K562 (cell line): ENCODE measurements around the gene ACER1. TPM values are rescaled to one million over a fixed set of nuclear protein-coding genes. Genes with fewer than 3 reads are reported as not detected.

Experiments
- ATAC-seq: fragments of 200-7000 bp; cut with Tn5 transposase; 3 replicates; pipeline ENCODE4 v1.9.1; 2020; ENCODE audit warnings: moderate library complexity
- BruUV-seq: library from RNA; stranded (reverse); fragments of 400-500 nt; replicated peaks from 2 replicates; lab custom pipeline; 2021; lab: Mats Ljungman, UMichigan
- CTCF ChIA-PET: fragments of 300-600 bp; formaldehyde crosslinking; extraction: SDS; loops from one replicate; lab custom pipeline; 2021; ENCODE audit warnings: low intra/inter-chr PET ratio; lab: Yijun Ruan, JAX
- POLR2A ChIA-PET: fragments of 300-600, 350-650 bp; sonication (Branson Sonifier 250); formaldehyde crosslinking; extraction: SDS; loops from one replicate; lab custom pipeline; 2021; ENCODE audit warnings: antibody characterized with exemption, inconsistent platforms; lab: Yijun Ruan, JAX
- DNase-seq, 4 experiments: peaks; one replicate each; pipeline versions ENCODE4 v3.0.0 to v3.0.0-alpha.2; 2011 to 2018; ENCODE audit warnings: low spot score in 3 of 4, mixed read lengths in 3 of 4; ENCODE audit errors: extremely low read depth in 1 of 4
- FAIRE-seq: peaks from 2 replicates; lab custom pipeline; 2011; peaks lifted over from hg19 to GRCh38; lab: Jason Lieb, UNC
- H2AFZ ChIP-seq: 2 replicates; pipeline ENCODE4 v1.6.0; 2011; ENCODE audit warnings: low read depth, low read length, control low read depth, inconsistent platforms
- H3K27ac ChIP-seq: fragments of 200-600 bp; 3 replicates; pipeline ENCODE4 v1.8.0; 2011; ENCODE audit warnings: low read depth, mild to moderate bottlenecking, control low read depth, inconsistent platforms, low read length, moderate library complexity, mixed read lengths; ENCODE audit errors: extremely low read depth
- H3K27me3 ChIP-seq, 2 experiments: fragments of 300-600 bp in 1 of 2; 2 replicates in 1 of 2; 3 replicates in 1 of 2; pipeline versions ENCODE4 v1.6.0 to v1.8.0; 2011; ENCODE audit warnings: inconsistent platforms in 2 of 2, low read length in 2 of 2, mild to moderate bottlenecking in 1 of 2, mixed read lengths in 1 of 2, moderate library complexity in 1 of 2; ENCODE audit not compliant: control insufficient read depth in 2 of 2, insufficient read depth in 2 of 2
- H3K36me3 ChIP-seq: fragments of 300-600 bp; 3 replicates; pipeline ENCODE4 v1.8.0; 2011; ENCODE audit warnings: mild to moderate bottlenecking, low read length, inconsistent platforms; ENCODE audit not compliant: control insufficient read depth, insufficient read depth
- H3K4me1 ChIP-seq, 2 experiments: fragments of 200-600 bp in 1 of 2; replicated peaks in 1 of 2; 2 replicates in 1 of 2; 3 replicates in 1 of 2; pipeline versions ENCODE4 v1.5.1 to v1.8.0; 2011; ENCODE audit warnings: inconsistent platforms in 2 of 2, low read length in 2 of 2, mild to moderate bottlenecking in 1 of 2, mixed read lengths in 1 of 2, moderate library complexity in 1 of 2; ENCODE audit not compliant: control insufficient read depth in 2 of 2, insufficient read depth in 2 of 2
- H3K4me2 ChIP-seq: 2 replicates; pipeline ENCODE4 v1.6.1; 2011; ENCODE audit warnings: low read length, control low read depth, inconsistent platforms, mixed read lengths; ENCODE audit not compliant: insufficient read depth
- H3K4me3 ChIP-seq: fragments of 200-600 bp; sonication (generic), shearing (Covaris generic); 2 replicates; pipeline ENCODE4 v1.5.1; 2016; ENCODE audit warnings: control low read depth, inconsistent platforms
- H3K79me2 ChIP-seq: fragments of 200-600 bp; 3 replicates; pipeline ENCODE4 v1.8.0; 2011; ENCODE audit warnings: low read length, inconsistent platforms; ENCODE audit not compliant: control insufficient read depth, insufficient read depth
- H3K9ac ChIP-seq, 2 experiments: 2 replicates each; pipeline versions ENCODE4 v1.6.0 to v1.6.1; 2011; ENCODE audit warnings: low read depth in 2 of 2, low read length in 2 of 2, control low read depth in 1 of 2, inconsistent platforms in 1 of 2, mild to moderate bottlenecking in 1 of 2, mixed read lengths in 1 of 2; ENCODE audit not compliant: insufficient read depth in 1 of 2
- H3K9me1 ChIP-seq: one replicate; pipeline ENCODE4 v1.6.0; 2011; ENCODE audit warnings: inconsistent platforms, mild to moderate bottlenecking, low read length, moderate library complexity; ENCODE audit not compliant: control insufficient read depth, insufficient read depth
- H3K9me3 ChIP-seq: replicated peaks from 2 replicates; pipeline ENCODE4 v1.5.1; 2011; ENCODE audit warnings: low read depth, low read length, inconsistent platforms; ENCODE audit not compliant: control insufficient read depth, insufficient read depth
- H4K20me1 ChIP-seq: replicated peaks from 2 replicates; pipeline ENCODE4 v1.6.1; 2011; ENCODE audit warnings: low read length, inconsistent platforms, mixed read lengths; ENCODE audit not compliant: control insufficient read depth, insufficient read depth
- CBFA2T3 ChIP-seq: fragments of 450-650 bp; IDR thresholded peaks from 2 replicates; pipeline ENCODE4 v1.6.1; 2017
- CBX3 ChIP-seq, 2 experiments: IDR thresholded peaks; 1 replicate in 1 of 2; 2 replicates in 1 of 2; pipeline ENCODE4 v1.6.1; 2012; ENCODE audit warnings: inconsistent platforms in 2 of 2, low read length in 2 of 2, borderline replicate concordance in 1 of 2, control low read depth in 1 of 2
- NFIX ChIP-seq: fragments of 250-450 bp; sonication (Bioruptor Pico); IDR thresholded peaks from 2 replicates; pipeline ENCODE4 v1.4.0; 2020; ENCODE audit warnings: low read depth, mild to moderate bottlenecking, moderate library complexity
- SRSF9 ChIP-seq: fragments of 200-400 bp; formaldehyde crosslinking; IDR thresholded peaks from 2 replicates; pipeline ENCODE4 v1.6.1; 2017; ENCODE audit warnings: low read depth, low read length, borderline replicate concordance
- TAF15 ChIP-seq: fragments of 200-400 bp; formaldehyde crosslinking; IDR thresholded peaks from 2 replicates; pipeline ENCODE4 v1.6.1; 2017; ENCODE audit warnings: mild to moderate bottlenecking, low read depth, low read length, moderate library complexity
- TRIM28 ChIP-seq: fragments of 450-650 bp; IDR thresholded peaks from 2 replicates; pipeline ENCODE4 v1.6.1; 2017
- ZKSCAN1 ChIP-seq: fragments of 150-350 bp; IDR thresholded peaks from 2 replicates; pipeline ENCODE4 v1.6.1; 2016; ENCODE audit warnings: low read depth, low read length
- ZNF324 ChIP-seq: fragments of 250-450 bp; sonication (Bioruptor Pico); IDR thresholded peaks from 2 replicates; pipeline ENCODE4 v1.4.0; 2020; ENCODE audit warnings: mild to moderate bottlenecking
- WGBS: fragments of 100-300 bp; shearing (Covaris generic); methylation state at CpG from one replicate; pipeline ENCODE4 v1.1.6; 2016; ENCODE audit warnings: low coverage, mixed read lengths; ENCODE audit not compliant: insufficient coverage; ENCODE audit errors: missing lambda C conversion rate; 5-methylcytosine and 5-hydroxymethylcytosine counted together
- in situ Hi-C: fragments of 300-500 bp; cut with MboI; formaldehyde crosslinking; loops from 4 replicates; pipeline ENCODE4 v1.15.0; 2018; ENCODE audit warnings: inconsistent platforms, mixed read lengths
- intact Hi-C: fragments of 100-400 bp; cut with micrococcal nuclease; formaldehyde crosslinking; loops from 2 replicates; pipeline ENCODE4 v1.14.2; 2022
- polyA plus RNA-seq, 8 experiments: library from polyadenylated mRNA; depleted of rRNA in 4 of 8; stranded (reverse) in 5 of 8; unstranded in 3 of 8; fragments of >200 nt; fragmentation: Nextera tagmentation in 2 of 8; fragmentation: Illumina TruSeq in 1 of 8; extraction: Ambion mirVana in 2 of 8; extraction: Trizol in 1 of 8; gene quantifications; 2 replicates each; pipeline versions ENCODE4 v1.2.1 to v1.2.3, GENCODE V29; 2011 to 2014; ENCODE audit warnings: inconsistent platforms in 1 of 8, missing spikeins in 1 of 8
- total RNA-seq, 7 experiments: library from RNA; depleted of rRNA in 6 of 7; stranded (reverse); fragments of >200 nt in 6 of 7; fragmentation: Illumina TruSeq in 2 of 7; extraction: Trizol in 2 of 7; gene quantifications; 2 replicates each; pipeline versions ENCODE4 v1.2.1 to v1.2.3, GENCODE V29; 2011 to 2021; ENCODE audit warnings: low replicate concordance in 1 of 7
- TF ChIP-seq, protein P1 (sequence below): fragments of 450-650 bp; formaldehyde crosslinking; IDR thresholded peaks from 2 replicates; pipeline ENCODE4 v1.4.0; 2022; ENCODE audit warnings: mild to moderate bottlenecking, moderate library complexity
- TF ChIP-seq, protein P2 (sequence below): fragments of 250-450 bp; sonication (Bioruptor Pico); IDR thresholded peaks from 2 replicates; pipeline ENCODE4 v1.8.0; 2021; ENCODE audit warnings: moderate library complexity, mild to moderate bottlenecking, inconsistent platforms
- TF ChIP-seq, protein P3 (sequence below), 2 experiments: IDR thresholded peaks in 1 of 2; conservative IDR thresholded peaks in 1 of 2; 2 replicates each; pipeline ENCODE4 v1.6.1; 2016; ENCODE audit warnings: low read depth in 2 of 2, mild to moderate bottlenecking in 1 of 2, missing compliant biosample characterization in 1 of 2, missing genetic modification characterization in 1 of 2, moderate library complexity in 1 of 2

The ACER1 gene
- total and polyA plus RNA-seq, 9 of the 15 experiments (the other 6 are each of a cell fraction or from before 2014, with no cell fraction given) = not detected

DNA sequence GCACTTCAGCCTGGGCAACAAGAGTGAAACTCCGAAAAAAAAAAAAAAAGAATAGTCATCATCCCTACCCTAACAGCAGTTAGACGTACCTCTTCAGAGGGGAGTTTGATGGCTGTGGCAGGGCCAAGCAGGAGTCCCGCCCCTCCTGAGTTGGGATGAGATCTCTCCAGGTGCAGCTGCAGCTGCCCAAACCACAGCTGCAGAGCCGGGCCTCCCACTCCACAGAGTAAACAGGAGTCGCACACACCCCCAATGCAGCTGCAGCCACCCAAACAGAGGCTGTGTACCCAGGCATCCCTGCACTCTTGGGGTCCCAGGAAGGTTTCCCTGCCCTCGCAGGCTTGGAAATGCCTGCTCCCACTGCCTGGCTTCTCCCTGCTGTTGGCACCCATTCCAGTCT lies 36.2 kb downstream of the ACER1 start:
- Histone ChIP-seq H3K27me3 (0 out of 5 replicates have a peak, but pooled peaks cover 0 to 4% of the 10 kb centered on the region in 2 experiments), H2AFZ (no peak overlapping the region), H3K9me1 (no peaks in the 10 kb centered on the region), H4K20me1 (no peaks in the 10 kb centered on the region), H3K9me3 (peaks cover 4% of the 10 kb centered on the region), H3K4me1 (no peaks in the 10 kb centered on the region), H3K4me3 (no peak overlapping the region), H3K4me2 (no peak overlapping the region), H3K27ac (no peak overlapping the region), H3K79me2 (no peaks in the 10 kb centered on the region), H3K9ac (no peak overlapping the region), H3K36me3 (no peaks in the 10 kb centered on the region)
- DNase-seq = no peak
- in situ Hi-C loops = no loop called here
- TF ChIP-seq NFIX (CRISPR knock-in tag) (no peak), CBFA2T3 (0 out of 2 replicates have a peak, but pooled peaks have one; percentile 8)
- FAIRE-seq = no peak
- no TSS peak for BruUV-seq
- 0% methylated on average over 6 of the region's 6 CpGs for WGBS
- ATAC-seq = no peak
- POLR2A ChIA-PET = no interaction called here
- intact Hi-C loops = loop anchor here (5.0 kb wide), 3 partner anchors 80 to 170 kb away; no protein-coding TSS in a partner anchor
- CTCF ChIA-PET = no interaction called here

DNA sequence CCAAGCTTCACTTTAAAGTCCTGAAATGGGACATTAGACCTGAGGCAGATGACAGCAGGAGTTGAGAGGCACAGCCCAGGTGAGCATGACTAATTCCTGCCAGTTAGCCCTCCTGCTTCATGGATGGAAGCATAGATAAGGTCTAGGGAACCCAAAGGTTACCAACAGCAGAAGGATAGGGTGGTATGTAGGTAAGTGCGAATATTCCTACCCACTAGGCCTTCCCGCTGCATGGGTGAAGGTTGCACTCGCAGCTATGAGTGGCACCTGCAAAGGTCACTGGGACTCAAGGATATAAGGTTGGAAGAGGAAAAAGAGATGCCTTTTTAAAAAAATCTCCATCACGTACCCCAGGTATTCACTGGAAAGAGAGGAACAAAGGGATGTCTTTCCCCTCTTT lies 41.4 kb downstream of the ACER1 start:
- no peaks in the 10 kb centered on the region for H3K36me3 ChIP-seq
- in situ Hi-C loops = no loop called here
- ChIA-PET CTCF (no interaction called here), POLR2A (interaction anchor here (0.6 kb wide), 1 partner anchor 12 kb away, joined by 3 read pairs; no protein-coding TSS in a partner anchor)
- no peaks in the 10 kb centered on the region for H3K9me1 ChIP-seq
- H4K20me1 ChIP-seq = no peaks in the 10 kb centered on the region
- intact Hi-C loops = no loop called here
- H3K27ac ChIP-seq = no peak overlapping the region
- ATAC-seq (no peak), FAIRE-seq (peak; percentile 59), DNase-seq (peak in 2 of 4 experiments; percentile 18 to 54)
- peaks cover 18% of the 10 kb centered on the region for H3K9me3 ChIP-seq
- no peaks in the 10 kb centered on the region for H3K4me1 ChIP-seq
- H3K9ac ChIP-seq = no peak overlapping the region
- H2AFZ ChIP-seq = no peak overlapping the region
- 6% methylated on average over 4 of the region's 4 CpGs for WGBS
- no TSS peak for BruUV-seq
- no peaks in the 10 kb centered on the region for H3K27me3 ChIP-seq
- H3K4me3 ChIP-seq = no peak overlapping the region
- H3K79me2 ChIP-seq = no peaks in the 10 kb centered on the region
- no peak overlapping the region for H3K4me2 ChIP-seq
- TF ChIP-seq, protein P1, sequence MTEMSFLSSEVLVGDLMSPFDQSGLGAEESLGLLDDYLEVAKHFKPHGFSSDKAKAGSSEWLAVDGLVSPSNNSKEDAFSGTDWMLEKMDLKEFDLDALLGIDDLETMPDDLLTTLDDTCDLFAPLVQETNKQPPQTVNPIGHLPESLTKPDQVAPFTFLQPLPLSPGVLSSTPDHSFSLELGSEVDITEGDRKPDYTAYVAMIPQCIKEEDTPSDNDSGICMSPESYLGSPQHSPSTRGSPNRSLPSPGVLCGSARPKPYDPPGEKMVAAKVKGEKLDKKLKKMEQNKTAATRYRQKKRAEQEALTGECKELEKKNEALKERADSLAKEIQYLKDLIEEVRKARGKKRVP (CRISPR knock-in tag) = no peak
- TF ChIP-seq, protein P2, sequence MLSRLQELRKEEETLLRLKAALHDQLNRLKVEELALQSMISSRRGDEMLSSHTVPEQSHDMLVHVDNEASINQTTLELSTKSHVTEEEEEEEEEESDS (CRISPR knock-in tag) = no peak
- no peak for TF ChIP-seq SRSF9
- peak; percentile 100 for TF ChIP-seq TRIM28
- 0 out of 2 replicates have a peak, but pooled peaks have one; percentile 57 for TF ChIP-seq ZKSCAN1
- no peak for TF ChIP-seq ZNF324
- no peak for TF ChIP-seq TAF15
- TF ChIP-seq, protein P3, sequence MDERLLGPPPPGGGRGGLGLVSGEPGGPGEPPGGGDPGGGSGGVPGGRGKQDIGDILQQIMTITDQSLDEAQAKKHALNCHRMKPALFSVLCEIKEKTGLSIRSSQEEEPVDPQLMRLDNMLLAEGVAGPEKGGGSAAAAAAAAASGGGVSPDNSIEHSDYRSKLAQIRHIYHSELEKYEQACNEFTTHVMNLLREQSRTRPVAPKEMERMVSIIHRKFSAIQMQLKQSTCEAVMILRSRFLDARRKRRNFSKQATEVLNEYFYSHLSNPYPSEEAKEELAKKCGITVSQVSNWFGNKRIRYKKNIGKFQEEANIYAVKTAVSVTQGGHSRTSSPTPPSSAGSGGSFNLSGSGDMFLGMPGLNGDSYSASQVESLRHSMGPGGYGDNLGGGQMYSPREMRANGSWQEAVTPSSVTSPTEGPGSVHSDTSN (CRISPR knock-in tag; IDR thresholded peaks at IDR 0.05; ENCODE audit: low read depth) = no peak
- TF ChIP-seq, protein P3 (tag; conservative IDR thresholded peaks at IDR 0.05; ENCODE audit: low read depth) = 0 out of 2 replicates have a peak, but pooled peaks have one; percentile 28
- TF ChIP-seq CBX3 (IDR thresholded peaks at IDR 0.05; ENCODE audit: borderline replicate concordance in 1 of 2, low read length in 2 of 2) = peak; percentile 99 to 100
